Measurements from ENCODE around the gene WDR53.

- TF ChIP-seq CTCF (IDR thresholded peaks at IDR 0.05; ENCODE audit: insufficient read depth, low read depth, low read length) (no peak), EZH2 (IDR thresholded peaks at IDR 0.05; ENCODE audit: insufficient read depth, low read length) (no peak)
These were observed 31.4 kb upstream of the WDR53 start for GRCh38 chr3:196599734-196600128.

Data from astrocyte (in vitro differentiated cells and primary cell).